Stimulated activated CD8-positive, alpha-beta memory T cell treated with anti-CD3 and anti-CD28 coated beads, Interleukin-4, amount 100 ng/mL, for 4 hours (primary cell): Measurements from ENCODE around the gene ST8SIA1.
"Not testable (repeated sequence)": the region's sequence is repeated elsewhere in the genome, so short reads cannot be mapped to it uniquely, and the experiment has no call there.

Source experiments
- DNase-seq, 2 donors: peaks; one replicate each; pipeline ENCODE4 v3.0.0-alpha.2; 2020; ENCODE audit warnings: low read depth in 2 of 2, low spot score in 1 of 2

Gene ST8SIA1

GRCh38 chr12:22334410-22335100, at the start of gene ST8SIA1:
Gene ST8SIA1 (minus strand): TSS chr12:22334707. CDS start chr12:22334232, 475 bp downstream.
- DNase-seq, result no peak

- no peak for DNase-seq
Measured at GRCh38 chr12:22380031-22380430, 45.5 kb upstream of the ST8SIA1 start.

- no peak for DNase-seq
Measured at GRCh38 chr12:22377731-22378496, 43.4 kb upstream of the ST8SIA1 start.

GRCh38 chr12:22376596-22377150, 42.2 kb upstream of the ST8SIA1 start:
- not testable (repeated sequence) for DNase-seq

- DNase-seq, result no peak
Measured at GRCh38 chr12:22374508-22374907, 40.0 kb upstream of the ST8SIA1 start.

- DNase-seq, result no peak
Measured at GRCh38 chr12:22372277-22372837, 37.9 kb upstream of the ST8SIA1 start.

- no peak for DNase-seq
Measured at GRCh38 chr12:22366181-22366580, 31.7 kb upstream of the ST8SIA1 start.

- DNase-seq, result no peak
Measured at GRCh38 chr12:22361785-22362184, 27.3 kb upstream of the ST8SIA1 start.

GRCh38 chr12:22360774-22361173, 26.3 kb upstream of the ST8SIA1 start:
- DNase-seq, result no peak

GRCh38 chr12:22357531-22357930, 23.0 kb upstream of the ST8SIA1 start:
- no peak for DNase-seq

- no peak for DNase-seq
Measured at GRCh38 chr12:22356231-22356630, 21.7 kb upstream of the ST8SIA1 start.

GRCh38 chr12:22355011-22355580, 20.6 kb upstream of the ST8SIA1 start:
- no peak for DNase-seq

GRCh38 chr12:22353615-22354325, 19.3 kb upstream of the ST8SIA1 start:
- DNase-seq, result no peak

- DNase-seq, result no peak
Measured at GRCh38 chr12:22350886-22351285, 16.4 kb upstream of the ST8SIA1 start.

- DNase-seq, result no peak
Measured at GRCh38 chr12:22348208-22348607, 13.7 kb upstream of the ST8SIA1 start.

GRCh38 chr12:22340143-22340542, 5.6 kb upstream of the ST8SIA1 start:
- DNase-seq, result no peak

- no peak for DNase-seq
Measured at GRCh38 chr12:22339691-22340090, 5.2 kb upstream of the ST8SIA1 start.

GRCh38 chr12:22335794-22336166, 1.3 kb upstream of the ST8SIA1 start:
- no peak for DNase-seq

- no peak for DNase-seq
Measured at GRCh38 chr12:22333713-22334409, 646 bp downstream of the ST8SIA1 start.

- DNase-seq, result no peak
Measured at GRCh38 chr12:22333186-22333712, 1.3 kb downstream of the ST8SIA1 start.
